Effector CD8-positive, alpha-beta T cell (primary cell): Measurements from ENCODE around the gene PDZRN3.

Source experiments
- DNase-seq: peaks from one replicate; lab custom pipeline; 2025; lab: John Stamatoyannopoulos, UW

Gene PDZRN3

DNA sequence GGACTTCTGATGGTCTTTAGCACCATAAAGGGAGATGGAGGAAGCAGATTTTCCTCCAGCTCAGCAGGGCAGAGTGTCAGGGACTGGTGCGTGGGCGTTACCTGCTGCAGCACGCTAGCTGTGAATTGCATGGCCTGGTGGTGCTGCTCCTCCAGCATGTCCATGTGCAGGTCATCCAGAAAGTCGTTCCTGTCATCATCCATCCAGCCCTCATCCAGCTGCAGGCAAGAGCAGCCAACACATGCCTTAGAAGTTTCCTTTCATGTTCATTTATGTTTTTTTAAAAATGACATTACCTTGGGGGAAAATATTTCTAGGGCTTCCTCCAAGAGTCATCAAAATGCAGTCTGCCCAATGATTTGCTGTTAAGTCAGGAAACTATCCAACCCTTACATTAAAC is 239.2 kb downstream of the PDZRN3 start:
- no peak for DNase-seq

DNA sequence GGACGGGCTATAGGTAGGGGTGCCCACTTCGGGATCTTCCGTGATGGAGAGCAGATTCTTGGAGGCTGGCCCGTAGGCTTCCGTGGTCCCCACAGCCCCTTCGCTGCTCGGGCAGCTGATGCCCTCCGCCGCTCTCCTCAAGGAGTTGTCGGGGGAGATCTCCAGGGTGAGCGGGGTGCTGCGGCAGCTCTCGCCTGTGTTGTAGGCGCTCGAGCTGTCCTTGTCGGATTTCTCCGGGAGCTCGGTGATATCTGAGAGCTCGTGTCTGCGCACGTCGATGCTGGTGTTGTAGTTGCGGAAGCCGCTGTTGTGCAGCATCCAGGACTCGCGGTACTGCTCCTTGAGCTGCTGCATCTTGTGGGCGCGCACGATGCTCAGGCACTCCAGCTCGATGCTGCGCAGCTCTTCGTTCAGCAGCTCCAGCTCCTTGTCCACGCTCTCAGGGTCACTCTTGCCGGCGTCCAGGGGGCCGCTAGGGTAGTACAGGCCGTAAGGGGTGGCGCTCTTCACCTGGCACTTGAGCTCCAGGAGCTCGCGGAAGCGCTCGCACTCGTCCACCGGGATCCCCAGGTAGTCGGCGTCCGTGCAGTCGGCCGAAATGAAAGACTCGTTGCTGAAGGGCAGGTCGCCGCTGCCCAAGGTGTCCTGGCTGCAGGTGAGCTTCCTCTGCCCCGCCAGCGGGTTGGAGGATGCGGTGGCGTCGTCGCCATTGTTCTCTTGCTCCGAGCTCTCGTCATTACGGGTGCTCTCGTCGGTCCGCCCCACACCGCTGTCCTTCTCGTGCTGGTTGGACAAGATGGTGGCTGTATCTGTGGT is 240.4 kb downstream of the PDZRN3 start:
- DNase-seq: no peak

DNA sequence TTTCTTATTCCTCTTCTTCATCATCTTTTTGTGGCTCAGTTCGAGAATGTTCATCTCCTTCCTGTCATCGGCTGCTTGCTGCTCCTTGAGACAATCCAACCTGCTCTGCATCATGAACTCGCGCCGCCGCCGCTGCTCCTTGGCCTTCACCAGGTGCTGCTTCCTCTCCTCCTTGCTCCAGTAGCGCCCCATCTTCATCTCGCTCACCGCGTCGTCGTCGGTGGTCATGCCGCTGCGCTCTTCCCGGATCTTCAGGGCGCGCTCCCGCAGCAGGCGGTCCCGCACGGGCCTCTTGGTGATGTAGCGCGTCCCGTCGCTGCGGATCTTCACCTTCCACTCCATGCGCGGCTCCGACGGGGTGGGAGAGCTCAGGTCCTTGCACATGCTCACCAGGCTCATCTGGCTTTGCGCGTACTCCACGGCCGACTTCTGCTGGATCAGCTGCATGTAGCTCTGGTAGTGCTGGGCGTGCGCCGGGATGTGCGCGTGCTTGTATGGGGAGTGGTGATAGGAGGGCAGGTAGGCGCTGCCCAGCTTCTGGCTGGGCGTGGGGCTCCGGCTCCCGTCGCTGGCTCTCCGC is 241.2 kb downstream of the PDZRN3 start:
- no peak for DNase-seq

DNA sequence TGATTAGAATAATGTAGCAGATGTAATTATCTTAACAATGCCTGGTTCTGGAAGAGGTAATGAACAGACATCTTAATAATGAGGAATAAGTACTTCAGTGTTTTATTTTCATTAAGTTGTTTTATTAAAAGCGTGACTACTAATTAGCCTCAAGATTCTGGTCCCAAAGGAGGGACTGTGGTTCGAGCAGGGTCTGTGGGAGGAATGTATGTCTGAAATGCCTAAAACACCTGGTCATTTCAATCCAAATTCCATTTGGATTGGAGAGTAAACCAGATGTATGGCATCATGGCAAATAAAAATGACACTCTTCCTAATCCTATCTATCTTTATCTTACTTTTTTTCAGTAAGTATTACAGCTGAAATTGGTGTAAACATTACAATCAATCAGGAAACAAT is 243.2 kb downstream of the PDZRN3 start:
- no peak for DNase-seq

DNA sequence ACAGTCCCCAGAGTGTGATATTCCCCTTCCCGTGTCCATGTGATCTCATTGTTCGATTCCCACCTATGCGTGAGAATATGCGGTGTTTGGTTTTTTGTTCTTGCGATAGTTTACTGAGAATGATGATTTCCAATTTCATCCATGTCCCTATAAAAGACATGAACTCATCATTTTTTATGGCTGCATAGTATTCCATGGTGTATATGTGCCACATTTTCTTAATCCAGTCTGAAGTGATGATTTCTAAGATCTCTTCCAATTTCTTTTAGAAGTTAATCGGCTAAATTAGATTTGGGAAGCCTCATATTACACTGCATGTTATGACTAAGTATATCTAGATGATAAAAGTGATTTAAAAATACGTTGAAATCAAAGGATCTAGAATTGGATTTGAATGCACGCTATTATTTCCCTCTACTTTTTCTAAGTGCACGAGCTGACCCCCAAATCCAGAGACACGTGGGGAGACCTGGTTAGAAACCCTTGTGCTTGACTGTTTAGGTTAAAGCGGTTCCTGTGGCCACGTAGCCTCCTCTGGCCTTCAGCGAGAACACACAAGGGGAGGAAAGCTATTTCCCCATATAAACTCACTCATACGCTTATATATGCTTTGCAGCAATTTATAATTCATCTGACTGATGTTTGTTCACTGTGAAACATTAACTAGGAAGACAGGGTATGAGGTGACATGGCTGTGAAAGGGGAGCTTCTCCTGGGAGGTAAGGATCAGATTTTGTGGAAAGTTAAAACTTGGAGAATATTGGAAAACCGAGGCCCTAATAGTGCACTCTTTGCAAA is 243.8 kb downstream of the PDZRN3 start:
- DNase-seq: no peak

DNA sequence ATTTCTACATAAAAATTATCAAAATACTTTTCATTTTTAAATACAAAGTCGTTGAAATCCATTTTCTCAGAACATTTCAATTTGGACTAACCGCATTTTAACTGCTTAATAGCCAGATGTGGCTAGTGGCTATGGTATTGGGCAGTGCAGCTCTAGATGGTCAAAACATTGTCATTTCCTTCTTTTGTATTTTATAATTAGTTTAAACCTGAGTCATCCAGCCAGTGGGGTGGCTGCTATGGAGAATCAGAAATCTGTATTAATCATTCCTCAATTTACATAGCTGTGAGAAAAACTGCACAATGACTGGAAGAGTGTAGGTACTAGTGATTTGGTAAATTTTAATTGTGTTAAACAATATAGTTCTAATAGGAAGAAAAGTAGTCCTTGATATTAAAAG is 245.3 kb downstream of the PDZRN3 start:
- DNase-seq: no peak

DNA sequence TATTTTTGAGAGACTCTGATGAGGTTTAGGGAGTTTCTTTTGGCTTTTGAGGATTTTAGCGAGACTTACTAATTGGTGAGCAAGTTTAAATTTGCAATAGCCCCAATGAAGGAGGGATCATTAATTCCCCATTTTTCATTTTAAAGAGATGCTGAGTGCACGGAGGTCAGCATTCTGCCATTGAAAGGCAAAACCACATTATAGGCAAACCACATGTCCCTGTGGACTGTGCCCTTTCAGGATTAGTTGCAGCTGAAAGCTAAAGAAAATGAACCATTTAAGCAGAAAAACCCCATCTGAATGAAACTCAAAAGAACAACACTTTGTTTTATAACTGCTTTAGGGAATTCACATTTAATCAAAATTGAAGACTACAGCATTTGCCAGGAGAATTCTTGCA is 246.5 kb downstream of the PDZRN3 start:
- no peak for DNase-seq

DNA sequence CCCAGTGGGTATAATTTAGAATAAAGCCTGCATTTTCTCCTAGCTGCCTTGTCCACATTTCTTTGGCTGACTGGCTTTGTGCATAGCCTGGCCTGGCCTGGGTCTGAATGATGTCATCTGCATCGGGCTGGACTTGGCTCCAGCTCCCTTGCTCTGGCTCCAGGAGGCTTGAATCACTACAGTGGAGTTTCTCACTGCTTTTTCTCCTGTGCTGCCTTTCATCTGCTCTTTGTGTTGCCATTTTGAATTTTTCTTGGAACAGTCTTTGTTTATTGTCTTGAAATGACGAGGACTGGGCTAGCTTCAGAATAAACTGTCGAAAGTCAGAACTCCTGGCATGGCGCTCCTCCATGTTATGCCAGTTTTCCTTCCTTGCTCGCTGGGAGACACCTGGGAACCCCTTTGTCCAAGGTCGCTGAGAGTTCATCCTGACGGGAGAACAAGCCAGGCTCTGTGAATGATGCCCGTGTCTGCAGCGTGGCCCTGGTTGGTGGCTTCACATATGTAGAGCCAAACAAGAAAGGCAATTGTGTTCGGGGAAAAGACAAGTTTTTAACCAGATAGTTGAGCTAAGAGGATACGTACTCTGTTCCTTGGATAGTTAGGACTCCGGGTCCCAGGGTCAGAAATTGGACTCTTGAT is 258.9 kb downstream of the PDZRN3 start:
- DNase-seq: no peak

DNA sequence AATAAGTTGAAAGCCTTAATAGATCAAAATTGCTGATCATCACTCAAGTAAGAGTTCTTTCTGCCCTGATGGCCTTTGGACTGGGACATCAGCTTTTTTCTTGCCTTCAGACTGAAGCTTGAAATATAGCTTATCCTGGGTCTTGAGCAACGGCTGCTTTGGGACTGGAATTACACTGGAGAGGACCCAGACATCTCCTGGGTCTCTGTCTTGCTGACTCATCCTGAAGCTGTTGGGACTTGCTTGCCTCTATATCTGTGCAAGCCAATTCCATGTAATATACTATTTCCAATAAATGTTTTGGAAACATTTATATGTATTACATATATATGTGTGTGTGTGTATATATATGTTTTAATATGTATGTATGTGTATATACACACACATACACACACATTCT is 260.2 kb downstream of the PDZRN3 start:
- no peak for DNase-seq

DNA sequence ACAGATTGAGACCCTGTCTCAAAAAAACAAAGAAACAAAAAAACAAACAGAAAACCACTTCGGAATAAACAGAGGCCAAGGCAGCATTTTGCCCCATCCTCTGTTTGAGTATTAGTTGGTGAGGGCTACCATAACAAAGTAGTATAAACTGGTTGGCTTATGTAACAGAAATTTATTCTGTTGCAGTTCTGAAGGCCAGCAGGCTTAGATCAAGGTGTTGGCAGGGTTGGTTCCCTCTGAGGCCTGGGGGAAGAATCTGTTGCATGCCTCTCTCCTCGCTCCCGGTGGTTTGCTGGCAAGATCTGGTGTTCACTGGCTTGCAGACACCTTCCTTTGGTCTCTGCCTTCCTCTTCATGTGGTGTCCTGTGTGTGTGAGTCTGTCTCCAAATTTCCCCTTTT is 261.6 kb downstream of the PDZRN3 start:
- DNase-seq: no peak

DNA sequence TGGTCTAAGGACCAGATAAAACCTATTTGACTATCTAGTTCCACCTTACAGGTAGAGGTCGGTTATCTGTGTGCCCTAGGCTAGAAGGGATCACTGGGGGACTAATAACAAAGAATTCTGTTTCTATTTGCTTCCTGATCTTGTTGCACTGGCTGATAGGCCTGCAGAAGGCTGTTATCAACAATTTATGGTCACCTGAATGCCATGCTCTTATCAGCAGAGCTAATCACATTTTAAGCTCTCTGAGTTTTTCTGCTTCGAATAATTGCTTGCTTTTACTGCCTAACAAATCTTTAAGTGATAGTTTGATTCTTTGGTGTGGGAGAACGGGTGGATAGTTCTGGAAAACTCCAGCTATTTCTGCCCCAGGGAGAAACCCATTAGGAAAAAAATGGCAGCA is 263.1 kb downstream of the PDZRN3 start:
- DNase-seq: no peak

DNA sequence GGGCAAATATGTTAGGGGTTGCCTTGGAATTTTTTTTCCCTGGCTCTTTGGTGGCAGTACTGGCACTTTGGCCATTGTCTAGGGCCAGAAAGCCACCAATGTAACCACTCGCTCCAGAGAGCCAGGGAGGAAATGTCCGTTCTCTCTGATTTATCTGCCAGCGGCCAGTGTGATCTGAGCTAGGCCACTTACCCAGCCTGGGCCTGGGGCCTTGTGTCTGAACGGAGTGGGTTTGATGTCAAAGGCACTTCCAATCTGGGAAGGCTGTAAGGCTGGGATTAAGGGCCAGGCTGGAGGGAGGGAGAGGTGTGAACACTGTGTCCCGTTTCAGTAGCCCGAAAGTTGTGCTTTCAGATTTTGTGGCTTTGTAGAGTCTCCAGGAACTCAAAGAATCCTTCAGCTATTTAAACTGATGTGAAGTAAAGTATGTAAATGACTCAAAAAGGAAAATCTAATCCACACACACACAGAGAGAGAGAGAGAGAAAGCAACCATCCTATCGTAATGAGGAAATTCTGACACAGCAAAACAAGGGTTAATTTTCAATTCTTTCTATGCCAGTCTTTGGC is 271.0 kb downstream of the PDZRN3 start:
- no peak for DNase-seq

DNA sequence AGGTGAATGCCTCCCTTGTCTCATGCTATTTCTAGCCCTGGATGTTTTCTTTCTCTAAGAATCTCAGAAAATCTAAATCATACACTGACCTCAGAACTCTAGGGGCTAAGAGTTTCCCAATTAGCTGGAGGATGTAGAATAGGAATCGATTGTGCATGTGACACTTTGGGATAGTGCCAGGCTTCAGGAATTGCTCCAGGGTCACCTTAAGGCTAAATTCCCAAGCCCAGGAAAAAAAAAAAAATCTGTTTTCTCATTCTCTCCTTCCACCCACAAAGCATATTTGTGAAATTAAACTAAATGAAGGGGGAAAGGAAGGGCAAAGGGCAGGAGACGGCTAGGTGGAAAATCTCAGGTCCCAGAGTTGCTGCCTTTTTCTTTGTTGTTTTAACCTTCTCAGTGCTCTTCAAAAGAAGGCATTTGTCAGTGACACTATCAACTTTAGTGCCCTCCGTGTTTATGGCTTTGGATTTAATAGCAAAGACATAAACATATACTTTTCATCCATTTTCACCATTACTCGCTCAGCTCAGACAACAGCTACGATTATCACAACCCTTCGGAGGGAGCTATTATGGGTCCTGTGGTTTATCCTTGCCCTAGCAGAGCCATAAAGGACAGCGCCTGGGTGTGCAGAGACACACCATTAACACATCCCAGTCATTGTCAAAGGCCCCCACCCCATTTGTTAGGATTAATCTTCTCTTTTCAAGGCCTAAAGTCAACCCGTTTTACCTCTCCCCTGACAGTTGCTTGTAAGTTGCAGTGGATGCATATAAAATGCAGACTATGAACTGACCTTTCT is 271.7 kb downstream of the PDZRN3 start:
- DNase-seq: no peak

DNA sequence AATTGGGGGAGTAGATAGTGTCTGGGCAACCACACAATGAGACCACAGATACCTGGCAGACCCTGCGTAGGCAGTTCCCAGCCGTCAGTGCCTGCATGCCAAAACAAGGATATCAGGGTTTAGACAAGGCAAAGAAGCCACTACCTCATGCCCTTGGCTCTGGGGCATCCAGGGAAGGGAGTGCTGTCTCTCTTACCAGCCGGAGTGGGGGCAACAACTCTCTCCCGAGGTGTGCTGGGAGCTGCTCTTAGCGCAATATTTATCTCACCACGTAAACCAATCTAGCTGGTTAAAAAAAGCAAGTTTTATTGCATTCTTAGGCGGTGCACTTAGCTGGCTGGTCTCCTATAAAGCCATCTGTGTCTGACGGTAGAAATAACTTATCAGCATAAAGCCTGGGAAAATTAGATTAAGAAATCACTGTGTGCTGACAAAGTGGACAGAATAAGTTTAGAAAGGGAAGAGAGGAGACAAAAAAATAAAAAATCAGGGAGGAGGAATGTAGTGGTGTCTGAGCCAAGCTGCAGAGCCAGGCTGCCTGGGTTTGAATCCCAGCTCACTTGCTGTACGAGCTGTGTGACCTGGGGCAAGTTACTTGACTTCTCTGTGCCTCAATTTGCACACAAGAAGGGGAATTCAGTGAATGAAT is 273.2 kb downstream of the PDZRN3 start:
- no peak for DNase-seq

DNA sequence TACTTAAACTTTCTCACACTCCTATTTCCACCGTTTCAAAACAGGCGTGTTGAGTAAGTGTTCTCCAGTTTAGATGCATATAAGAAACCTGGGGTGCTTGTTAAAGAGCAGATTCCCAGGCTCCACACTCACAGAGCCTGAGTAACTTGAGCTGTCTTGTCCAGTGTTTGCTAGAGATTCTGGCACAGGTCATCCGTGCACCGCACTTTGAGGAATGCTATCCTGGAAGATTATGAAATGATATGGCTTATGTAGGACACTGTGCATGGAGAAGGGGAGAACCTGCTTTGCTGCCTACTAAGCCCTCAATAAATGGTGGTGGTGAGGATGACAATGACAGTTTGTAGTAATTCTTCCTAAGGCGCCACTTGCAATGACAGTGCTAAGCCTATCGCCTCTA is 273.7 kb downstream of the PDZRN3 start:
- DNase-seq: no peak

DNA sequence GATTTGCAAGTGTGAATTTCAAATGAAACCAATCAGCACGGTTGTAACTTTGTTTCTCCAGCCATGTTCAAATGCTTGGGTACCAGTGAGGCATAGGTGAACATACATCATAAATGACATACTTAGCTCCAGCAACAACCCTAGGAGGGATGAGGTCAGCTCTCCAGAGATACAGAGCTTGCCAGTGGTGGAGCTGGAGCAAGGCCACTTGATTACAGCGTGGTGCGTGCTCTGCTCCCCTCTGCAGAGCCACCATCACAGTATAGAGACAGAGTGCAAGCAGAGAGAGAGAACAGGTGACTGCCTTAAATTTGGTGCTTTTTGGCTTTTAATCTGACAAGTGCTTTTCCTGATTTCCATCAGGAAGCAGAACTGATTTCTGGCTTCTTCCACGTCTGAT is 275.1 kb downstream of the PDZRN3 start:
- no peak for DNase-seq

DNA sequence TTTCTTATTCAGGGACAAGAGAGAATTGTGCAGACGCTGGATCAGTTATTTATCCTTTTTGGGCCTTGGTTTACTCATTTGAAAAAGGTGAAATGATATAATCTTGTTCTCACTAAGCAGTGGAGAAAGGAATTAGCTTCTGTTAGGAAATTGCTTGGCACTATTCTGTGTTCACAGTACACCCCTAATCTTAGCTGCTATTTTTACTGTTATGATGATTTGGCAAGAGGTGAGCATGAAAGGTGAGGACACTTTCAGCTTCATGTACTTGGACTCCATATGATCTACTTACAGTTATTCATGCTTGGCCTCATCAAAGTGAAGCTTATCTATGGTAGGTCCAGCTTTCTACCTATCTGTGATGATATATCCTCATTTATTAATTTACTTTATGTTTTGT is 282.7 kb downstream of the PDZRN3 start:
- no peak for DNase-seq

DNA sequence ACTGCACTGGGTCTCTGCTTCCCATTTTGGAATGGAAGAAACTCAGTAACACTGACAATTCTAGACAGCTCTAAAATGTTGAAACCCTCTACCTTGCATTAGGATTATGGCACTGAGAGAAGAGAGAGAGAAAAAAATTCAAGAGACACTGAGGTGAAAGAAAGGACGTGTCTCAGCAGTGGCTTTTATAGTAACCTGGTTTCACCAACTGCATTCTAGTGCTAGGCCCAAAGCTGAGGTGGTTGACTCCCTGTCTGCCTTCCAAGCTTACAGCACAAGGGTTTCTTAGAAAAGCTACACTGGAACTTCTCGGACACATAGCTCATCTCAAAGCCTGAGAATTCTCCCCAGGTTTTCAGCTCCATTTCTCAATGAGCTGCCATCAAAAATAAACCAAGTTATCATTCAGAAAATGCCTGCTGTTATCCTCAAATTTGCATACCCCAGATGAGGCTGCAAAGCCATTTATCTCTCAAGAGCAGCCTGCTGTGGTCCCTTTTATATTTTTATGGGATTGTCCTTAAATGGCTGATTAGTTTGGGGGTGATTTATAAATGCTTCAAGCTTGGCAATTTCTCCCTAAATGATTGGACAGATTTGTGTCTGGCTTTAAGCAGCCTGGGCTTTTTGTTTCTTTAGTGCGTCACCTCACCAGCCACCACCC is 283.3 kb downstream of the PDZRN3 start:
- DNase-seq: no peak

DNA sequence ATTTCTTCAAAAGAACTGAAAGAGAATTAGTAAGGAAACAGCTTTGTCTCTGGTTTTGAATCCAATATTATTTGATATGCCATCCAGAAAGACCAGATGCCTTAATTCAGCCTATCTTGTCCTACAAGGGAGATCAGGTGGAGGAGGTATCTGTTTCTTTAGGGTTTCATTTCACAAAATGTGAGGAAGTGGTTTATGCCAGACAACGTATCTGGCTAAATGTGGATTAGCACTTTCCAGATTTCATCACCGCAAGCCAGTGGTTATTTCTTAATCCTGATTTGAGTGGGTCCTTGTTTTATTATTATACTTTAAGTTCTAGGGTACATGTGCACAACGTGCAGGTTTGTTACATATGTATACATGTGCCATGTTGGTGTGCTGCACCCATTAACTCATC is 292.2 kb downstream of the PDZRN3 start:
- no peak for DNase-seq
